Body of pancreas (tissue), 4 donors: ENCODE data around the gene RGL2.

Source experiments
- POLR2A ChIP-seq, 3 donors: fragments of 450-650 bp; IDR thresholded peaks; one replicate each; pipeline ENCODE4 v1.6.1; 2016; ENCODE audit warnings: antibody characterized with exemption in 3 of 3, mild to moderate bottlenecking in 2 of 3
- TF ChIP-seq, protein P1 (sequence below), 7 experiments: fragments of 450-650 bp in 4 of 7; fragments of 200-600 bp in 3 of 7; sonication (generic) in 3 of 7; IDR thresholded peaks; one replicate each; pipeline ENCODE4 v1.5.1; 2016 to 2019; ENCODE audit warnings: antibody characterized with exemption in 7 of 7

DNA sequence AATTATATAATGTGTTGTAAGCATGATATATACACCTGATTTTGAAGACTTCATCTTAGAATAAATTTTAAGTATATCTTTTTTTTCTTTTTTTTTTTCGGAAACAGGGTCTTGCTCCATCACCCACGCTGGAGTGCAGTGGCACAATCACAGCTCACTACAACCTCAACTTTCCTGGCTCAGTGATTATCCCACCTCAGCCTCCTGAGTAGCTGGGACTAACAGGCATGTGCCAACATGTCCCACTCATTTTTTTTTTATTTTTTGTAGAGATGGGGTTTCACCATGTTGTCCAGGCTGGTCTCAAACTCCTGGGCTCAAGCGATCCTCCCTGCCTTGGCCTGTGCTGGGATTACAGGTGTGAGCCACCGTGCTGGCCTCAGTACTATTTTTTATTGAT is 44.2 kb downstream of the RGL2 start:
- TF ChIP-seq, protein P1, sequence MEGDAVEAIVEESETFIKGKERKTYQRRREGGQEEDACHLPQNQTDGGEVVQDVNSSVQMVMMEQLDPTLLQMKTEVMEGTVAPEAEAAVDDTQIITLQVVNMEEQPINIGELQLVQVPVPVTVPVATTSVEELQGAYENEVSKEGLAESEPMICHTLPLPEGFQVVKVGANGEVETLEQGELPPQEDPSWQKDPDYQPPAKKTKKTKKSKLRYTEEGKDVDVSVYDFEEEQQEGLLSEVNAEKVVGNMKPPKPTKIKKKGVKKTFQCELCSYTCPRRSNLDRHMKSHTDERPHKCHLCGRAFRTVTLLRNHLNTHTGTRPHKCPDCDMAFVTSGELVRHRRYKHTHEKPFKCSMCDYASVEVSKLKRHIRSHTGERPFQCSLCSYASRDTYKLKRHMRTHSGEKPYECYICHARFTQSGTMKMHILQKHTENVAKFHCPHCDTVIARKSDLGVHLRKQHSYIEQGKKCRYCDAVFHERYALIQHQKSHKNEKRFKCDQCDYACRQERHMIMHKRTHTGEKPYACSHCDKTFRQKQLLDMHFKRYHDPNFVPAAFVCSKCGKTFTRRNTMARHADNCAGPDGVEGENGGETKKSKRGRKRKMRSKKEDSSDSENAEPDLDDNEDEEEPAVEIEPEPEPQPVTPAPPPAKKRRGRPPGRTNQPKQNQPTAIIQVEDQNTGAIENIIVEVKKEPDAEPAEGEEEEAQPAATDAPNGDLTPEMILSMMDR (IDR thresholded peaks at IDR 0.05) = no peak
- TF ChIP-seq POLR2A (IDR thresholded peaks at IDR 0.05) = no peak
